AG04450 (cell line): ENCODE data around the gene GATB. TPM values are rescaled to one million over a fixed set of nuclear protein-coding genes. Genes with fewer than 3 reads are reported as not detected.

Experiments used
- CTCF ChIA-PET: fragments of 300-600, 350-600 bp; formaldehyde crosslinking; extraction: SDS; loops from one replicate; lab custom pipeline; 2022; ENCODE audit warnings: antibody characterized with exemption, inconsistent platforms; lab: Charles Lee
- POLR2A ChIA-PET: fragments of 350-600 bp; formaldehyde crosslinking; extraction: SDS; loops from one replicate; lab custom pipeline; 2021; ENCODE audit warnings: antibody characterized with exemption, inconsistent platforms; lab: Yijun Ruan, JAX
- DNase-seq: peaks from one replicate; pipeline ENCODE4 v3.0.0-alpha.2; 2011; ENCODE audit warnings: low read depth, low spot score
- H3K27ac ChIP-seq: one replicate; pipeline ENCODE4 v1.5.1; 2012; ENCODE audit warnings: low read depth, low read length, control low read depth
- H3K27me3 ChIP-seq: one replicate; pipeline ENCODE4 v1.6.0; 2012; ENCODE audit warnings: low read length; ENCODE audit not compliant: control insufficient read depth, insufficient read depth
- H3K4me3 ChIP-seq: 2 replicates; pipeline ENCODE4 v1.5.1; 2011; ENCODE audit warnings: mild to moderate bottlenecking, low read depth, low read length, control low read depth
- H3K9me3 ChIP-seq: 2 replicates; pipeline ENCODE4 v1.5.1; 2012; ENCODE audit warnings: low read length; ENCODE audit not compliant: control insufficient read depth, insufficient read depth
- polyA plus RNA-seq: library from polyadenylated mRNA; depleted of rRNA; stranded (reverse); fragments of >200 nt; gene quantifications from 2 replicates; pipeline ENCODE4 v1.2.3, GENCODE V29; 2011
- TF ChIP-seq, protein P1 (sequence below): IDR thresholded peaks from 2 replicates; pipeline ENCODE4 v1.5.1; 2011; ENCODE audit warnings: low read depth, low read length, control low read depth, inconsistent platforms

Gene GATB
- polyA plus RNA-seq, 1 experiment: 28.0 TPM

GRCh38 chr4:151629097-151629783 is 131.6 kb downstream of the GATB start:
- POLR2A ChIA-PET: no interaction called here
- peaks cover 6% of the 10 kb centered on the region for H3K27me3 ChIP-seq
- H3K4me3 ChIP-seq: no peak overlapping the region
- H3K9me3 ChIP-seq: no peaks in the 10 kb centered on the region
- no peak overlapping the region for H3K27ac ChIP-seq
- TF ChIP-seq, protein P1, sequence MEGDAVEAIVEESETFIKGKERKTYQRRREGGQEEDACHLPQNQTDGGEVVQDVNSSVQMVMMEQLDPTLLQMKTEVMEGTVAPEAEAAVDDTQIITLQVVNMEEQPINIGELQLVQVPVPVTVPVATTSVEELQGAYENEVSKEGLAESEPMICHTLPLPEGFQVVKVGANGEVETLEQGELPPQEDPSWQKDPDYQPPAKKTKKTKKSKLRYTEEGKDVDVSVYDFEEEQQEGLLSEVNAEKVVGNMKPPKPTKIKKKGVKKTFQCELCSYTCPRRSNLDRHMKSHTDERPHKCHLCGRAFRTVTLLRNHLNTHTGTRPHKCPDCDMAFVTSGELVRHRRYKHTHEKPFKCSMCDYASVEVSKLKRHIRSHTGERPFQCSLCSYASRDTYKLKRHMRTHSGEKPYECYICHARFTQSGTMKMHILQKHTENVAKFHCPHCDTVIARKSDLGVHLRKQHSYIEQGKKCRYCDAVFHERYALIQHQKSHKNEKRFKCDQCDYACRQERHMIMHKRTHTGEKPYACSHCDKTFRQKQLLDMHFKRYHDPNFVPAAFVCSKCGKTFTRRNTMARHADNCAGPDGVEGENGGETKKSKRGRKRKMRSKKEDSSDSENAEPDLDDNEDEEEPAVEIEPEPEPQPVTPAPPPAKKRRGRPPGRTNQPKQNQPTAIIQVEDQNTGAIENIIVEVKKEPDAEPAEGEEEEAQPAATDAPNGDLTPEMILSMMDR: no peak
- DNase-seq: no peak
- CTCF ChIA-PET: interaction anchor here (0.5 kb wide), 1 partner anchor 197 kb away, joined by 3 read pairs; no protein-coding TSS in a partner anchor

DNA sequence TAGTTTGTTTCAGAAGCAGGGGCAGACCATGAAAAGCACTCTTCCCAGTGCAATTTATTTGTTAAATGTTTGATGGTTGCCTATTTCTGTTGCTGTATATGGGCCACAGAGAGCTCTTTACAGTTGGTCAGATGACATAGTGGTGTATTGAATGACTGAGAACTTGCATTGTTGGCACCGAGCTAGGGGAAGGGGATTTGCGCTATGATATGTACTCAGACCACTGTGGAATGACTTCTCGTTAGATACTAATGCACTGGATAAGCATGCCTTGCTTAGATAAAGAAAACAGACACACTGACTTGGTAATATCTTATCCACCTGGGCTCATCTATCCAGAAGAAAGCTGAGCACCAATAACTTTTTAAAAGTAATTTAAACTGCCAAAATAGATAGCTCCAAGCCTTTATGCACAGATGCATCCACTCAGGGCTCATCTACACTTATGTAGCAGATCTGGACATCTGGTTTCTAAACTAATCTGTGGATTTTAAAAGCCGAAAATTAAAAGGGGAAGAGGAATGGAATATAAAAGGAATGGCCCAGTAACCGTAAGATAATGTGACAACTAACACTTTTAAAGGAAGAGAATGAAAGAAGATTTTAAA is 132.7 kb downstream of the GATB start:
- TF ChIP-seq, protein P1: no peak
- Histone ChIP-seq H3K9me3 (no peaks in the 10 kb centered on the region), H3K27me3 (peaks cover 6% of the 10 kb centered on the region), H3K4me3 (no peak overlapping the region), H3K27ac (no peak overlapping the region)
- DNase-seq: no peak
- CTCF ChIA-PET: interaction anchor here (1.6 kb wide), 1 partner anchor 24 kb away, joined by 4 read pairs; no protein-coding TSS in a partner anchor
- POLR2A ChIA-PET: no interaction called here

DNA sequence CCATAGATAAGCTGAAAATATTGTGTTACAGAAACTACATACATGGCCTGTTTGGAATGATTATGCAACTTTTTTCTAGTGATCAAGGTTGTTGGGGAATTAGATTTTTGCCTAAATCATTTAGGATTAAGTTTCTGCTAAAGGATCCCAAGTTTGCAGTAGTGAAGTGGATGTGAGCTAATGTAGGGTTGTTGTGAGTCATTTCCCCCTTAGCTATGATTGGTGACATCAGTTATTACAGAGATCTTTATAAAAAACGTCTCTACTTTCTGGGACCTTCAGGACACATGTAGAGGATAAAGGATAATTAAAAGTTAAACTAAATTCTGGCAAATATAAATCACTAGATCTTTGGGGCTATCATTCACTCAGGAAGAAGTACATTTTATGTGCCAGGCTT is 133.3 kb downstream of the GATB start:
- no peak overlapping the region for H3K27ac ChIP-seq
- no peaks in the 10 kb centered on the region for H3K9me3 ChIP-seq
- CTCF ChIA-PET: interaction anchor here (1.4 to 1.6 kb wide), 2 partner anchors 17 to 23 kb away, joined by 4 read pairs; no protein-coding TSS in a partner anchor
- DNase-seq: no peak
- H3K4me3 ChIP-seq: no peak overlapping the region
- peaks cover 6% of the 10 kb centered on the region for H3K27me3 ChIP-seq
- POLR2A ChIA-PET: no interaction called here
- TF ChIP-seq, protein P1: no peak

- ChIA-PET CTCF (interaction anchor here (1.4 to 1.6 kb wide), 2 partner anchors 18 to 22 kb away, joined by 4 read pairs; no protein-coding TSS in a partner anchor), POLR2A (no interaction called here)
- Histone ChIP-seq H3K9me3 (no peaks in the 10 kb centered on the region), H3K27me3 (peaks cover 6% of the 10 kb centered on the region), H3K4me3 (no peak overlapping the region), H3K27ac (no peak overlapping the region)
- TF ChIP-seq, protein P1: no peak
- DNase-seq: no peak
Measured at GRCh38 chr4:151626751-151627150, 134.1 kb downstream of the GATB start.

DNA sequence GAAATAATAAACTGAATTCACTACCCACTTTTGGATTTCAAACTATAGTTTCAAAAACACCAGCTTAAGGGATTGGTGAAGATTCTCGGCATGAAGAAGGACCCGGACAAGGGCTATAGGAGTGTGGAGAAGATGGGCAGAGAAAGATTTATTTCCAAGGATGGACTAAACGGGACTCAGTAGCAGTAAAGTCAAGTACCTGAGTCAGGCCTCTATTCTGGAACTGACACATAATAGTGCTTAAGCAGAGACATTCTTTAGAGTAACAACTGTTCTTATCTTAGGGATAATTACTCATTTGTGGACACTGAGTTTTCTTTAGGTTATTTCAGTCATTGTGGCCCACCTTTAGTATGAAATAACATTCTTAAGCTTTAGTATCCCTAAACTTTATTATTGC is 134.6 kb downstream of the GATB start:
- Histone ChIP-seq H3K27ac (no peak overlapping the region), H3K9me3 (no peaks in the 10 kb centered on the region), H3K4me3 (no peak overlapping the region), H3K27me3 (peaks cover 6% of the 10 kb centered on the region)
- POLR2A ChIA-PET: no interaction called here
- no peak for DNase-seq
- TF ChIP-seq, protein P1: no peak
- CTCF ChIA-PET: interaction anchor here (1.4 kb wide), 1 partner anchor 18 kb away, joined by 4 read pairs; no protein-coding TSS in a partner anchor
